Medulla oblongata (tissue), 1 donor: ENCODE results near the gene TOGARAM1.
"Not testable (repeated sequence)": the region's sequence is repeated elsewhere in the genome, so short reads cannot be mapped to it uniquely, and the experiment has no call there.

Experiments
- DNase-seq: peaks from one replicate; pipeline ENCODE4 v3.0.0-alpha.2; 2015; ENCODE audit errors: extremely low spot score

The TOGARAM1 gene

DNA sequence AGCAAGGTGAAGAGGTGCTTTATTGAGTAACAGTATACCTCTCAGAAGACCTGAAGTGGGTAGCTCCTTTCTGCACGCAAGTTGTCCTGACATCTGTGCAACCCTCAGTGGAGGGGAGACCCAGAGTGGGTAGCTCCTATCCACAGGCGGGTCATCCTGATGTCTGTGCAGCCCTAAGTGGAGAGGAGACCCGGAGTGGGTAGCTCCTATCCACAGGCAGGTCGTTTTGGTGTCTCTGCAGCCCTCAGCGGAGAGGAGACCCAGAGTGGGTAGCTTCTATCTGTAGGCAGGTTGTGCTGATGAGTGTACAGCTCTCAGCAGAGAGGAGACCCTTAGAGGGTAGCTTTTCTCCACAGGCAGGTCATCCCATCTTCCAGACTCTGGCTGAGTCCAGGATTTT, 76.9 kb downstream of the TOGARAM1 start:
- no peak for DNase-seq

DNA sequence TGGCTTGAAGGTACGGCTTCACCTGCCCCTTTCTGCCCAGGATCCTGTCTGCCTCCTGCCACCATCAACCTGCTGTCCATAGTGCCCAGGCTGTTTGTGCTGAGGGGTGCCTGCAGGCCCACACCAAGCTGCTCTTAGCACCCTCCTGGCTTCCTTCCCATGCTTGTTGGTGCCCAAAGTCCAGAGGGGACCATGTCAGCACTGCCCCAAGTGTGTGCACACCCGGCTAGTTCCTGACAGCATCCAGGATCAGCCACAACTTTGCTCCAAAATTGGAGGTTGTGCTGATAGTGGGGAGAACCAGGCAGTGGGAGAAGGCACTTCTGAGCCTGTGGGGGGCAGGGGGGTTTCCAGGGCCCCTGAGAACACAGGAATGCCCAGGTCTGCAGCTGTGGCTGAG, 77.4 kb downstream of the TOGARAM1 start:
- no peak for DNase-seq

DNA sequence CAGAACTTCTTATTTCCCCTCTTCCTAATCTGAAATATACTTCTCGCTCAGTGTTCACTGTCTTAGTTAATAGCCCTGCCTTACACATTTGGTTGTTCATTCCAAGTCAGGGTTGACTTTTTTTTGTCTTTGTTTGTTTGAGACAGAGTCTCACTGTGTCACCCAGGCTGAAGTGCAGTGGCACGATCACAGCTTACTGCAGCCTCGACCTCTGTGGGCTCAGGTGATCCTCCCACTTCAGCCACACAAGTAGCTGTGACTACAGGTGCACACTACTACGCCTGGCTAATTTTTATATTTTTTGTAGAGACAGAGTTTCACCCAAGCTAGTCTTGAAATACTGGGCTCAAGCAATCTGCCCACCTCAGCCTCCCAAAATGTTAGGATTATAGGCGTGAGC, 79.7 kb downstream of the TOGARAM1 start:
- DNase-seq = no peak

DNA sequence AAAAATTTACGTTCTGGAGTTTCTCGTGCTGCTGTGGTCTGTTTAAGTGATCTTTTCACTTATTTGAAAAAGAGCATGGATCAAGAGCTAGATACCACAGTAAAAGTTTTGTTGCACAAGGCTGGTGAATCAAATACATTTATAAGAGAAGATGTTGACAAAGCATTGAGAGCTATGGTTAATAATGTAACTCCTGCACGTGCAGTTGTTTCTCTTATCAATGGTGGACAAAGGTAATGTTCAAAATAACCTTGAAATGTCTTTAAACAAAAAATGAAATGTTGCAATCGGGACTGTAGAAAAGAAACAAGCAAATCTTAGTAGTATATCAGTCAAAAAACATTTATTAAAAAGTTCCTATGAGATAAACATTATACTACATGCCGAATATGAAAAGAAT, 82.6 kb downstream of the TOGARAM1 start:
- no peak for DNase-seq

DNA sequence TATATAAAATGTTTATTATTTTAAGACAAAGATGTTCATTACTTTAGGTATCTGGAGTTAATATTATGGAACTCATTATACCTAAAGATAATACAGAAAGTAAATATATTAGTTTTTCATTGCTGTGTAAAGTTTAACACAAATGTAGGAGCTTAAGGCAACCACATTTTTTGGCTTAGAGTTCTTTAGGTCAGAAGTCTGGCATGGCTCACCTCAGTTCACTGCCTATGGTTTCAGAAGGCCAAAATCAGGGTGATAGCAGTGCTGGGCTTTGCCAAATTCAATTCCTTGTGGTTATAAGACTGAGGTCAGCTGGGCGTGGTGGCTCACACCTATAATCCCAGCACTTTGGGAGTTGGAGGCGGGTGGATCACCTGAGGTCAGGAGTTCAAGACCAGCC, 86.4 kb downstream of the TOGARAM1 start:
- no peak for DNase-seq

DNA sequence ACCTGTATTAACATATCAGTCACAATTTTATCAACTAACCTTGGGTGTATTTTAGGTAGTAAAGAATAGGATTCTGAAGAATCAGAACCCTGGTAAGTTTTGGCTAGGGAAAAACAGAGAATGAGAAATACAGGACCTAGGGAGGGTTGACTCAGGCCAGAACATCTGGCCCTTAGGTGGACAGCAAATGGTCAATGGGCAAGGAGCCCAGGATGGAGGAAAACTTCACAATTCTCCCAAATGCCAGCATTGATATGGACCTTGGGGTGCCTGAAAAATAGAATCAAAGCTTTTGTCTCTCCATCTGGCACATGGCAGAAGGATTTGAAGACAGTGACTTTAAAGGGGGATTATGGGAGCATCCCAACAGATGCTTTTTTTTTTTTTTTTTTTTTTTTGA, 89.2 kb downstream of the TOGARAM1 start:
- peak; percentile 4 for DNase-seq

DNA sequence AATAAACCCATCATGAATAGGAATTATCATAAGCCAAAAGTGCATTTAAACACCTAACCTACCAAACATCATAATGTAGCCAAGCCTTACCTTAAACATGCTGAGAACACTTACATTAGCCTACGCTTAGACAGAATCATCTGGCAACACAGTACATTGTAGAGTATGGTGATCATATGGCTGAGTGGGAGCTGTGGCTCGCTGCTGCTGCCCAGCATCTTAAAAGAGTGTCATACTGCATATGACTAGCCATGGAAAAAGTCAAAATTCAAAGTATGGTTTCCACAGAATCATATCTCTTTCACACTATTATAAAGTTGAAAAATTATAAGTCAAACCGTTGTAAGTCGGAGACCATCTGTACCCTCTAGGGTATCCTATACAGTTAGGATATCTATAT, 89.9 kb downstream of the TOGARAM1 start:
- DNase-seq = no peak

DNA sequence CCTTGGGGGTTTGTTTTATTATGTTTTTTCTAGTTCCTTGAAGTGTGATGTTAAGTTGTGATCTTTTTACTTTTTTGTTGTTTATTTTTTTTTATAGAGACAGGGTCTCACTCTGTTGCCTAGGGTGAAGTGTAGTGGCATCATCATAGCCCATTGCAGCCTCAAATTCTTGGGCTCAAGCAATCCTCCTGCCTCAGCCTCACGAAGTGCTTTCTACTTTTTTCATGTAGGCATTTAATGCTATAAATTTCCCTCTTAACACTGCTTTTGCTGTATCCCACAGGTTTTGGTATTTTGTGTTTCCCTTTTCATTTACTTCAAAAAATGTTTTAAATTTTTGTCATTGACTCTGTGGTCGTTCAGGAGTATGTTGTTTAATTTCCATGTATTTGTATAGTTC, 95.4 kb downstream of the TOGARAM1 start:
- DNase-seq = no peak

DNA sequence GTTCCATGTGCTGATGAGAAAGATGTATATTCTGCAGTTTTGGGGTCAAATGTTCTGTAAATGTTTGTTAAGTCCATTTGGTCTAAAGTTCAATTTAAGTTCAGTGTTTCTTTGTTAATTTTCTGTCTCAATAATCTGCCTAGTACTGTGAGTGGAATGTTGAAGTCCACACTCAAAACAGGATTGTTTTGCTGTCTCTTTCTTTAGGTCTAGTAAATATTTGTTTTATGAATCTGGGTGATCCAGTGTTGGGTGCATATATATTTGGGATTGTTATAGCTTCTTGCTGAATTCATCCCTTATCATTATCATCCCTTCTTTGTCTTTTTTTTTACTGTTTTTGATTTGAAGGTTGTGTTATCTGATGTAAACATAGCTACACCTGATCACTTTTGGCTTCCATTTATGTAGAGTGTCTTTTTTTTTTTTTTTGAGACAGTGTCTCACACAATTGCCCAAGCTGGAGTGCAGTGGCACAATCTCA, 95.9 kb downstream of the TOGARAM1 start:
- DNase-seq = no peak

DNA sequence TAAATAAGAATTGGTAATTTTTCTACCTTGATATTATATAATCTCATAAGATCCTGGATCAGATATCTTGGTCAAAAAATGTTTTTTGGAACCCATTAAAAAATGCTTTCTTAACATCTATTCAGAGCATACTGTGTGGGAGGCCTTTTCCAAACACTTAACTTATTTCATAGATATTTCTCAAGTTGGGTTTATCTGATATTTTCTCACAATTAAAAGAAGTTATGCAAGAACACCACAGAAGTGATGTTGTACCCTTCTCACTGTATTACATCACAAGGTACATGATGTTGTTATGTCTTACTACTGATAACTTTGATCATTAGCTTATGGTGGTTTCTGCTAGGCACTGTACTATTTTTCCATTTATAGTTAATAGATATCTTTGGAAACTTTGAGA, 98.6 kb downstream of the TOGARAM1 start:
- no peak for DNase-seq

DNA sequence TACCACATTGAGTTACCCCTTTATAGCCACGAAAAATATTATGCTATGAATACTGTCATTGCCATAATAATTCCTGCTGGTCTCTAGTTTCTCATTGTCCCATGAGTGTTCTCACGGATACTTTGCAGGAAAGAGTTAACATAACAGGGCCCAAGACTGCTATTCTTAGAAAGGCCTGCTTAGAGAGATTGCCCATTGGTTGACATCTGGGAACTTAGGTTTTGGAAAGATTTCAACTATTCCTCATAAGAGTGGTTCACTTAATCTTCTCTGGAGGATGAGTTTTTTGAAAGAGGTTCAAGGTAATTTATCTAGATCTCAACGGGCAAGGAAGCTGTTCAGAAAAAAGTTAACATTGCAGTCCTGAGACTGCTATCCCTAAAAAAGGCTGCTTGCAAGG, 103.5 kb downstream of the TOGARAM1 start:
- DNase-seq = no peak

DNA sequence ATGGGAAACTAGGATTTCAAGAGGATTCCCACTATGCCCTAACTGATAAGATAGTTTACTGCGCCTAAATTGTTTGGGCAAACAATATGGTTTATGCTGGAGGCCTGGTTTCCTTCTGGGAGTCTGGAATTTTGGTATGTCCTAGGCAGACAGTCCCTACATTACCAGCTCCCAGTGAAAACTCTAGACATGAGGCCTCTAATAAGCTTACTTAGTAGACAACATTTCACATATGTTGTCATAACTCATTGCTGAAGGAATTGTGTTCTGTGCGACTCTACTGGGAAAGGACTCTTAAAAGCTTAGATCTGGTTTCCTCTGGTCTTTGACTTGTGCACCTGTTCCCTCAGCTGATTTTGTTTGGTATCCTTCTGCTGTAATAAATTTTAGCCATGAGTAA, 104.0 kb downstream of the TOGARAM1 start:
- no peak for DNase-seq

DNA sequence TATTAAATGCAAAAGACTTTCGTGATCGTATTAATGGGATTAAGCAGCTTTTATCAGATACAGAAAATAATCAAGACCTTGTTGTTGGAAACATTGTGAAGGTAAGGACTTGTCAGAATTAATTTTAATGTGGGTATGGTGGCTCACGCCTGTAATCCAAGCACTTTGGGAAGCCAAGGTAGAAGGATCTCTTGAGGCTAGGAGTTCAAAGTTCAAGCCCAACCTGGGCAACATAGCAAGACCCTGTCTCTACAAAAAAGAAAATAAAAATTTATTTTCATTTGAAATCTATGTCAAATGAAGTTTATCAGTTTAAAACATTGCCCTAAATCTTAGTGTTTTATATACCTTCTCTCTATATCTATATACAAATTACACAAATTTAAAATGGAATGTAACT, 104.7 kb downstream of the TOGARAM1 start:
- no peak for DNase-seq

DNA sequence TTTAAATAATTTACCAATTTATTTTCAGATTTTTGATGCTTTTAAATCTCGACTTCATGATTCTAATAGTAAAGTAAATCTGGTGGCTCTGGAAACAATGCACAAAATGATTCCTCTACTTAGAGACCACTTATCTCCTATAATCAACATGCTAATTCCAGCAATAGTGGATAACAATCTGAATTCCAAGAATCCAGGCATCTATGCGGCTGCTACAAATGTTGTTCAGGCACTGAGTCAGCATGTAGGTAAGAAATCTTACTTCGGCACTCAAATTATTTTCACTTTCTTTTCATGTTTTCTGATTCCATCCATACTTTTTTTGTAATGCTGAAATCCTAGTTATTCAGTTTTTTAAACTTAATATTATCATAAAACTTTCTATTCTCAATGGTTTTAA, 106.4 kb downstream of the TOGARAM1 start:
- DNase-seq = no peak

DNA sequence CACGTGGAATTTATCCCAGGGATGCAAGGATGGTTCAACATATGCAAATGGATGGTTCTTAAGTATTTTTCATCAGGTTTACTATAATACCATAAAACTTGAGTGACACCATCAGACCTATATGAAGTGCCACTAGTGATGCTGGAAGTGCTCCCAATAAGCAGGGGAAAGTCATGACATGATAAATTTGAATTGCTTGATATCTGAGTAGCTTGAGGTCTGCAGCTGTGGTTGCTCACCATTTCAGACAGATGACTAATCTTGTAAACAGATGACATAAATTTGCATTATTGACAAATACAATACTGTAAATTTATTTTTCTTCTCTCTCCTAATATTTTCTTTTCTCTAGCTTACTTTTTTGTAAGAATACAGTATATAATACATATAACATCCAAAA, 108.2 kb downstream of the TOGARAM1 start:
- DNase-seq = no peak

DNA sequence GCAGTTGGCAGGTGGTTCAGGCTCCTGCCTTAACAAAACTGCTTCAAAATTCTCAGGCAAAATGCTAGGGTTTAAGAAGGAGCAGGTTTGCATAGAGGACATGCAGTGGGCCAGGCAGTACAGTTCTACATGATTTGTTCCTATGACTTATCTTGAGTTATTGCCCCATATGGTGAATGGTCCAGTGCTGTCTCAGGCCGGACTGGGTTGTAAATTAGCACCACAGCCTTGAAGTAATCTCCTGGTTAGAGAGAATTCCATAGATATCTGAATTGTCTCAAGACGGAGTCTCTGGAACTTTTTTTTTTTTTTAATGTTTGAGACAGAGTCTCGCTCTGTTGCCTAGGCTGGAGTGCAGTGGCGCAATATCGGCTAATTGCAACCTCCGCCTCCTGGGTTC, 110.1 kb downstream of the TOGARAM1 start:
- DNase-seq = no peak

DNA sequence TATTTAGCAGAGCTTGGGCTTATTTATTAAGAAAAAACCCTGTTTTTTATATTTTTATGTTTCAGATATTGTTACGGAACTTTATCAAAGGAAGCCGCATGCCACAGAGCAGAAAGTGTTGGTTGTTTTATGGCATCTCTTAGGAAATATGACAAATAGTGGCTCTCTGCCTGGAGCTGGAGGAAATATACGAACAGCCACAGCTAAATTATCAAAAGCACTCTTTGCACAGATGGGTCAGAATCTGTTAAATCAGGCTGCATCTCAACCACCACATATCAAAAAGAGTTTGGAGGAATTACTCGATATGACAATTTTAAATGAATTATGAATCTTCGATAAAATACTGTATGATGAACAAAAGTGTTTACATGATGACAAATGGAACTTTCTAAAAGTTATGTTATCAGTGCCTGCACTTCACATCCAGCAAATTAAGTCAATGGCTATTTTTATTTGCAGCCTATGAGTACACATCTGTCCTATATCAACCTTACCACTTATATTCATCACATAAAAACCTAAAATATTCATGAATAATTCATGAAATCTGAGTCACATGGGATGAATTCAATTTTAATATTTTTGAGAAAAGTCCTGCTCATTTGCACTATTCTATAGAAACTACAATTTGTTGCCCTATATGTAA, 111.4 kb downstream of the TOGARAM1 start:
- no peak for DNase-seq

DNA sequence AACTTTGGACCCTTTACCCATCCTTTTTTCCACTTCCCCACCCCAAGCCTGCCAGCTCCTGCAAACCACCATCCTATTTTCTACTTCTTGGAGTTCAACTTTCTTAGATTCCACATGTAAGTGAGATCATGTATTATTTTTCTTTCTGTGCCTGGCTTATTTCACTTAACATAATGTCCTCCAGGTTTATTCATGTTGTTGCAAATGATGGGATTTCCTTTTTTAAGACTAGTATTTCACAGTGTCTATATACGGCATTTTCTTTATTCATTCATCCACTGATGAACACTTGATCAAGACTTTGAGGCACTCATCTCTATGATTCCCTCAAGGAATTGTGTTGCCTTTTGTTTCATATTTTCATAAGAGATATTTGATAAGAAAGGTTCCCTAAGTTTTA, 116.3 kb downstream of the TOGARAM1 start:
- DNase-seq = no peak

DNA sequence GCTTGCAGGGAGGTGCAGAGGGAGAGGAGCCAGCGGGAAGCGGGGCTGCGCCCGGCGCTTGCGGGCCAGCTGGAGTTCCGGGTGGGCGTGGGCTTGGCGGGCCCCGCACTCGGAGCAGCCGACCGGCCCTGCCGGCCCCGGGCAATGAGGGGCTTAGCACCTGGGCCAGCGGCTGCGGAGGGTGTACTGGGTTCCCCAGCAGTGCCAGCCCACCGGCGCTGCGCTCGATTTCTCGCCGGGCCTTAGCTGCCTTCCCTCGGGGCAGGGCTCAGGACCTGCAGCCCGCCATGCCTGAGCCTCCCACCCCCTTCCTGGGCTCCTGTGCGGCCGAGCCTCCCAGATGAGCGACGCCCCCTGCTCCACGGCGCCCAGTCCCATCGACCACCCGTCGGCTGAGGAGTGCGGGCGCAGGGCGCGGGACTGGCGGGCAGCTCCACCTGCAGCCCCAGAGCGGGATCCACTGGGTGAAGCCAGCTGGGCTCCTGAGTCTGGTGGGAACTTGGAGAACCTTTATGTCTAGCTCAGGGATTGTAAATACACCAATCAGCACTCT, 118.5 kb downstream of the TOGARAM1 start:
- DNase-seq = not testable (repeated sequence)

DNA sequence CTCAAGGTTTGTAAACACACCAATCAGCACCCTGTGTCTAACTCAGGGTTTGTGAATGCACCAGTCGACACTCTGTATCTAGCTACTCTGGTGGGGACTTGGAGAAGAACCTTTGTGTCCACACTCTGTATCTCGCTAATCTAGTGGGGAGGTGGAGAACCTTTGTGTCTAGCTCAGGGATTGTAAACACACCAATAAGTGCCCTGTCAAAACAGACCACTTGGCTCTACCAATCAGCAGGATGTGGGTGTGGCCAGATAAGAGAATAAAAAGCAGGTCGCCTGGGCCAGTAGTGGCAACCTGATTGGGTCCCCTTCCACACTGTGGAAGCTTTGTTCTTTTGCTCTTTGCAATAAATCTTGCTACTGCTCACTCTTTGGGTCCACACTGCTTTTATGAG, 119.1 kb downstream of the TOGARAM1 start:
- DNase-seq = not testable (repeated sequence)

DNA sequence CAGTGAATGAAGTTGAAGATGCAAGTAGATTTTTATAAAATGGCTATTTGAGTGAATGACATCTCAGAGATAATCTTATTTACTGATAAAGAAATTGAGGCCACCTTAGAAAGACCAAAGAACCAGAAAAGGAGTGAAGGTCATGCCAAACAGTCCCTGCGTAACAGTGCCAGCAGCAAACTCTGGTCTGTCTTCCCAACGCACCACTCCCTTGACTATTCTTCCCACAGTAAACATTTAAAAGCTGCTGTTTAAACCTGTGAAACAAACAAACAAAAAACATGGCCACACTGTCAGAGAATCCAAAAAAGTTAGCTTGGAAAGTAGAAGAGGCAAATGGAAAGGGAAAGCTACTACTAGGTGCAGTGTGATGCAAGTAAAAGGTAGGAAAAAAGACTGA, 120.4 kb downstream of the TOGARAM1 start:
- DNase-seq = no peak

DNA sequence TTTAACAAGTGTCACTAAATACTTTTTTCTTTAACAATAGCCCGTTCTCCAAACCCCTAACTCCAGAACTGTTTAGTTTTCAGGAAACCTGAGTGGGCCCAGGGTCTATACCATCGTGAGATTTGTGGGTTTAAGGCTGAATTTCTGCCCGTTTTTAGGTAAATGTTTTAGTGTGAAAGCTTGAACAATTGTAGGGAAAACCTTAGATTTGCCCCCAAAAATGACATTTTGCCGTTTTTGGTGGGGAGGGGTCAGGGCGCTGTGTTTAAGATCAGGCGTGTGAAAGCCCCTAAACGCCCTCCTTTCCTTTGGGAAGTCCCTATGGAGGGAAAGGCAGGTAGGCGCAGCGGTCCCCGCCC, 121.6 kb downstream of the TOGARAM1 start:
- no peak for DNase-seq

DNA sequence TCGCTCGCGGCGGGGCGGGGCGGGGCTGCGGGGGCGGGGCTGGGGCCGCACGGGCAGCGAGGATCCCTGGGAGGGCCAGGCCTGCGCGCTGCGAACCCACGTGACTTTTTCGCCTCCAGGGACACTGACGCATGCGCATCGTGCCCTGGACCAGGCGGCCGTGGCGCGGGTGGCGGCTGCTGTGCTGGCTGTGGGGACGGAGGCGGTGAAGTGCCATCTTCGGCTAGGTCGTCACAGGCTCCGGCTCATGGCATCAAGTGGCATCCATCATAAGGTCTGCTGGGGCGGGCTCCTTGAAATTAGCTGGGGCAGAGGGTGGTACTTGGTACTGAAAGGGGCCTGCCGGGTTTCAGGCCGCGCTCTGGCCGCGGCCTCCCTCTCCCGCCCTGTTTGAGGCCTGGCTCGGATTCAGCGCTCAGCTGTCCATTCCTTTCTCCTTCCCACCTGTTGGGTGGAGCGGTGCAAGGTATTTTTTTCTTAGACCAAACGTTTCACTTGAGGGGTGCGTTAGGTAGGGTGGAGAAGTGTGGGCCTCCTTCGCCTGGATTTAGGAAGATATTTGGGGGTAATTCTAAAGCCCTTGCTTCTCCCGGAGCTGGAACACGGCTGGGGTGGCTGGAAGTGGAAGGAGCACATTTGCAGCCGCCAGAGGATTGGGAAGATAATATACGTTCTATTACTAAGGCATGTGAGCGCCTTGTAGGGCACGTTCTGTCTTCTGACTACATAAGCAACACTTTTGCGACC, 122.2 kb downstream of the TOGARAM1 start, which contains the start of gene PRPF39:
Gene PRPF39, plus strand, starts transcription at position 141 of the 747 bp plus-strand sequence. CDS start 11,124 bp downstream, outside the sequence.
- peak; percentile 96 for DNase-seq
